H9 (cell line): Measurements from ENCODE around the gene HS6ST3. TPM values are rescaled to one million over a fixed set of nuclear protein-coding genes. Genes with fewer than 3 reads are reported as not detected.

Experiments used
- DNase-seq: peaks from one replicate; pipeline ENCODE4 v3.0.0-alpha.2; 2017
- H2AFZ ChIP-seq: one replicate; pipeline ENCODE4 v1.6.1; 2013; ENCODE audit warnings: mild to moderate bottlenecking, low read length, control low read depth, moderate library complexity
- H2AK5ac ChIP-seq: 2 replicates; pipeline ENCODE4 v1.6.1; 2013; ENCODE audit warnings: low read length, control low read depth, mixed read lengths; ENCODE audit not compliant: insufficient read length
- H2BK120ac ChIP-seq: one replicate; pipeline ENCODE4 v1.6.1; 2013; ENCODE audit warnings: low read depth, mild to moderate bottlenecking, low read length, control low read depth, inconsistent platforms; ENCODE audit not compliant: poor library complexity, severe bottlenecking
- H2BK12ac ChIP-seq: 2 replicates; pipeline ENCODE4 v1.6.1; 2013; ENCODE audit warnings: low read length, control low read depth, mixed read lengths, low read depth; ENCODE audit not compliant: insufficient read length
- H2BK15ac ChIP-seq: 2 replicates; pipeline ENCODE4 v1.6.1; 2013; ENCODE audit warnings: low read depth, low read length, control low read depth
- H2BK20ac ChIP-seq: one replicate; pipeline ENCODE4 v1.6.1; 2013; ENCODE audit warnings: low read depth, mild to moderate bottlenecking, low read length, control low read depth, inconsistent platforms; ENCODE audit not compliant: poor library complexity, severe bottlenecking
- H2BK5ac ChIP-seq: 2 replicates; pipeline ENCODE4 v1.6.1; 2013; ENCODE audit warnings: low read length, control low read depth, mixed read lengths; ENCODE audit not compliant: insufficient read length
- H3K14ac ChIP-seq: 2 replicates; pipeline ENCODE4 v1.6.1; 2013; ENCODE audit warnings: low read length, control low read depth; ENCODE audit not compliant: insufficient read depth
- H3K18ac ChIP-seq: 2 replicates; pipeline ENCODE4 v1.6.1; 2013; ENCODE audit warnings: low read depth, mild to moderate bottlenecking, mixed read lengths, low read length, control low read depth; ENCODE audit not compliant: insufficient read length
- H3K23ac ChIP-seq: 2 replicates; pipeline ENCODE4 v1.6.1; 2013; ENCODE audit warnings: low read length, control low read depth, mixed read lengths, low read depth; ENCODE audit not compliant: insufficient read length
- H3K23me2 ChIP-seq: 2 replicates; pipeline ENCODE4 v1.6.1; 2013; ENCODE audit warnings: low read depth, mild to moderate bottlenecking, mixed read lengths, low read length, control low read depth; ENCODE audit not compliant: insufficient read length, poor library complexity, severe bottlenecking
- H3K27ac ChIP-seq: 2 replicates; pipeline ENCODE4 v1.5.1; 2013; ENCODE audit warnings: low read length, control low read depth, mixed read lengths, low read depth; ENCODE audit not compliant: insufficient read length
- H3K27me3 ChIP-seq: 2 replicates; pipeline ENCODE4 v1.6.1; 2013; ENCODE audit warnings: low read length, control low read depth, inconsistent platforms; ENCODE audit not compliant: insufficient read depth
- H3K4ac ChIP-seq: 2 replicates; pipeline ENCODE4 v1.6.1; 2013; ENCODE audit warnings: low read depth, mild to moderate bottlenecking, control low read depth, inconsistent platforms, low read length, moderate library complexity
- H3K4me1 ChIP-seq: 2 replicates; pipeline ENCODE4 v1.6.1; 2013; ENCODE audit warnings: low read length, control low read depth, inconsistent platforms; ENCODE audit not compliant: insufficient read depth
- H3K4me2 ChIP-seq: 2 replicates; pipeline ENCODE4 v1.6.1; 2013; ENCODE audit warnings: low read length, control low read depth, mixed read lengths; ENCODE audit not compliant: insufficient read length, insufficient read depth
- H3K56ac ChIP-seq: 2 replicates; pipeline ENCODE4 v1.6.1; 2013; ENCODE audit warnings: low read depth, mild to moderate bottlenecking, mixed read lengths, low read length, control low read depth; ENCODE audit not compliant: insufficient read length
- H3K79me1 ChIP-seq: 2 replicates; pipeline ENCODE4 v1.6.1; 2013; ENCODE audit warnings: low read depth, mild to moderate bottlenecking, moderate library complexity, low read length, control low read depth, inconsistent platforms; ENCODE audit not compliant: insufficient read depth, poor library complexity, severe bottlenecking
- H3K79me2 ChIP-seq: 2 replicates; pipeline ENCODE4 v1.6.1; 2013; ENCODE audit warnings: low read length, control low read depth, inconsistent platforms; ENCODE audit not compliant: insufficient read depth
- H3K9ac ChIP-seq: 2 replicates; pipeline ENCODE4 v1.6.1; 2013; ENCODE audit warnings: low read length, control low read depth, mixed read lengths; ENCODE audit not compliant: insufficient read length; ENCODE audit errors: extremely low read depth
- H3K9me3 ChIP-seq: one replicate; pipeline ENCODE4 v1.6.1; 2013; ENCODE audit warnings: low read depth, low read length, inconsistent platforms; ENCODE audit not compliant: control insufficient read depth
- H3T11ph ChIP-seq: one replicate; pipeline ENCODE4 v1.6.1; 2013; ENCODE audit warnings: mild to moderate bottlenecking, low read length, control low read depth, inconsistent platforms
- H4K20me1 ChIP-seq: one replicate; pipeline ENCODE4 v1.6.1; 2013; ENCODE audit not compliant: control insufficient read depth, insufficient read length, insufficient read depth
- H4K5ac ChIP-seq: 2 replicates; pipeline ENCODE4 v1.6.1; 2013; ENCODE audit warnings: low read depth, mild to moderate bottlenecking, mixed read lengths, low read length, control low read depth; ENCODE audit not compliant: insufficient read length
- H4K8ac ChIP-seq: replicated peaks from 2 replicates; pipeline ENCODE4 v1.6.1; 2013; ENCODE audit warnings: low read length, control low read depth, mixed read lengths, low read depth; ENCODE audit not compliant: insufficient read length
- H4K91ac ChIP-seq: 2 replicates; pipeline ENCODE4 v1.6.1; 2013; ENCODE audit warnings: low read depth, mild to moderate bottlenecking, moderate library complexity, mixed read lengths, low read length, control low read depth; ENCODE audit not compliant: insufficient read length
- H3K27ac Mint-ChIP-seq, 3 experiments: 2 replicates in 2 of 3; 3 replicates in 1 of 3; pipeline ENCODE4 v1.8.0; 2020 to 2021; ENCODE audit warnings: mixed read lengths in 3 of 3, mild to moderate bottlenecking in 1 of 3, moderate library complexity in 1 of 3
- H3K27me3 Mint-ChIP-seq: 2 replicates; pipeline ENCODE4 v1.8.0; 2021; ENCODE audit warnings: low read depth, mild to moderate bottlenecking, moderate library complexity, mixed read lengths
- H3K36me3 Mint-ChIP-seq, 3 experiments: 2 replicates in 2 of 3; 3 replicates in 1 of 3; pipeline ENCODE4 v1.8.0; 2020 to 2021; ENCODE audit warnings: low read depth in 3 of 3, mixed read lengths in 3 of 3; ENCODE audit not compliant: insufficient read depth in 1 of 3
- H3K4me1 Mint-ChIP-seq, 2 experiments: 2 replicates each; pipeline ENCODE4 v1.8.0; 2020; ENCODE audit warnings: mixed read lengths in 2 of 2
- H3K4me3 Mint-ChIP-seq, 2 experiments: 2 replicates in 1 of 2; 3 replicates in 1 of 2; pipeline ENCODE4 v1.8.0; 2020 to 2021; ENCODE audit warnings: mild to moderate bottlenecking in 2 of 2, mixed read lengths in 2 of 2, moderate library complexity in 1 of 2
- H3K9me3 Mint-ChIP-seq, 2 experiments: 2 replicates in 1 of 2; 3 replicates in 1 of 2; pipeline ENCODE4 v1.8.0; 2020; ENCODE audit warnings: mild to moderate bottlenecking in 2 of 2, mixed read lengths in 2 of 2, moderate library complexity in 1 of 2
- WGBS: extraction: QIAGEN DNeasy Blood & Tissue Kit; methylation state at CpG from one replicate; pipeline ENCODE4 v1.1.7; 2013; ENCODE audit warnings: missing lambda C conversion rate, low lambda C conversion rate, mixed read lengths; ENCODE audit not compliant: insufficient read length; ENCODE audit errors: extremely low coverage; 5-methylcytosine and 5-hydroxymethylcytosine counted together
- total RNA-seq: library from RNA; stranded (reverse); gene quantifications from 2 replicates; pipeline ENCODE4 v1.2.1, GENCODE V29; 2021
- TF ChIP-seq, protein P1 (sequence below): fragments of 200-600 bp; sonication (generic); conservative IDR thresholded peaks from 3 replicates; pipeline ENCODE4 v1.8.0; 2021; ENCODE audit warnings: antibody characterized with exemption, mild to moderate bottlenecking

The HS6ST3 gene
- total RNA-seq, 1 experiment from 2014 or later, result 0.44 TPM

DNA sequence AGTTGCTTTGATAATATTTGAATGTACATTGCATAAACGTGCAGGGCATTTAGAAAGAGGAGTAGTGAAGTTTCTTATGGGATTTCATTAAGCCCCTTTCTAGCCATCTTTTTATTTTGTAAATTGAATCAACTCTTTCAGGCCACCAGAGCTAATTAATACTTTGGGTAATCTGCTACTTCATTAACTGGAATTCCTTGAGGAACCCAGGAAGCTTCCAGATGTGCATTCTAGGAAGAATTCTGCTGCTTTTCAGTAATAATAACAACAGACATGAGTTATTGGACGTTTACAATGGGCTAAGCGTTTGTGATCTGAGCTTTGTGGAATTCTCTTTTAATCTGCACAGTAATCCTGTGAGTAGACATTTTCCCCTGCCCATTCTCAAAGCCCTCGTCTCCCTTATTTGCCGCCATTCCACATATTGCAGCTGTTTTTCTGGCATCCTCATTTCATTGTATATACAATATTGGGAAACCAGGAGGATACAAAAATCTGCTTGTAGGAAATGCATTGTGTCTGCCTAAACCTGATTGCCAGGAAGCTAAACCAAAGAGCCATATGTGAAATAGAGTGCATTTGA lies 103.9 kb downstream of the HS6ST3 start:
- H3K4me2 ChIP-seq, result no peak overlapping the region
- H4K5ac ChIP-seq, result no peak overlapping the region
- WGBS, result no CpG with 5 or more reads among the region's 5 CpGs
- no peak overlapping the region for H2BK5ac ChIP-seq
- no peak overlapping the region for H4K91ac ChIP-seq
- DNase-seq, result no peak
- H2AFZ ChIP-seq, result no peak overlapping the region
- H3K4me3 Mint-ChIP-seq, result no peak overlapping the region
- H3K9ac ChIP-seq, result no peak overlapping the region
- H3K18ac ChIP-seq, result no peak overlapping the region
- TF ChIP-seq, protein P1, sequence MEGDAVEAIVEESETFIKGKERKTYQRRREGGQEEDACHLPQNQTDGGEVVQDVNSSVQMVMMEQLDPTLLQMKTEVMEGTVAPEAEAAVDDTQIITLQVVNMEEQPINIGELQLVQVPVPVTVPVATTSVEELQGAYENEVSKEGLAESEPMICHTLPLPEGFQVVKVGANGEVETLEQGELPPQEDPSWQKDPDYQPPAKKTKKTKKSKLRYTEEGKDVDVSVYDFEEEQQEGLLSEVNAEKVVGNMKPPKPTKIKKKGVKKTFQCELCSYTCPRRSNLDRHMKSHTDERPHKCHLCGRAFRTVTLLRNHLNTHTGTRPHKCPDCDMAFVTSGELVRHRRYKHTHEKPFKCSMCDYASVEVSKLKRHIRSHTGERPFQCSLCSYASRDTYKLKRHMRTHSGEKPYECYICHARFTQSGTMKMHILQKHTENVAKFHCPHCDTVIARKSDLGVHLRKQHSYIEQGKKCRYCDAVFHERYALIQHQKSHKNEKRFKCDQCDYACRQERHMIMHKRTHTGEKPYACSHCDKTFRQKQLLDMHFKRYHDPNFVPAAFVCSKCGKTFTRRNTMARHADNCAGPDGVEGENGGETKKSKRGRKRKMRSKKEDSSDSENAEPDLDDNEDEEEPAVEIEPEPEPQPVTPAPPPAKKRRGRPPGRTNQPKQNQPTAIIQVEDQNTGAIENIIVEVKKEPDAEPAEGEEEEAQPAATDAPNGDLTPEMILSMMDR, result no peak
- H3K27ac Mint-ChIP-seq, result no peak overlapping the region
- H3K36me3 Mint-ChIP-seq, result peaks cover 3 to 11% (median 7%) of the 10 kb centered on the region in 3 experiments; a peak in 6 of 7 replicates
- H3K23ac ChIP-seq, result no peak overlapping the region
- H3K4me1 ChIP-seq, result no peaks in the 10 kb centered on the region
- H2BK12ac ChIP-seq, result no peak overlapping the region
- H2AK5ac ChIP-seq, result no peak overlapping the region
- no peaks in the 10 kb centered on the region for H3K23me2 ChIP-seq
- H4K8ac ChIP-seq, result no peak overlapping the region
- no peak overlapping the region for H3K4ac ChIP-seq
- peaks cover 13 to 15% of the 10 kb centered on the region in 2 experiments; a peak in 4 of 5 replicates for H3K9me3 Mint-ChIP-seq
- no peak overlapping the region for H3T11ph ChIP-seq
- no peaks in the 10 kb centered on the region for H4K20me1 ChIP-seq
- no peaks in the 10 kb centered on the region for H3K27me3 Mint-ChIP-seq
- H3K14ac ChIP-seq, result no peak overlapping the region
- no peaks in the 10 kb centered on the region for H3K27me3 ChIP-seq
- H2BK20ac ChIP-seq, result no peak overlapping the region
- no peak overlapping the region for H3K27ac ChIP-seq
- no peaks in the 10 kb centered on the region for H3K4me1 Mint-ChIP-seq
- H3K79me2 ChIP-seq, result no peaks in the 10 kb centered on the region
- no peak overlapping the region for H2BK15ac ChIP-seq
- H3K9me3 ChIP-seq, result no peaks in the 10 kb centered on the region
- H2BK120ac ChIP-seq, result no peak overlapping the region
- H3K79me1 ChIP-seq, result no peaks in the 10 kb centered on the region
- no peak overlapping the region for H3K56ac ChIP-seq
